GM18505 (cell line): ENCODE results near the gene TMEM260.
A peak's percentile ranks its signal among the peaks of the same experiment; 100 is the strongest.
"Not testable (repeated sequence)": the region's sequence is repeated elsewhere in the genome, so short reads cannot be mapped to it uniquely, and the experiment has no call there.

Experiments used
- ATAC-seq: cut with Tn5 transposase; IDR thresholded peaks from one replicate; pipeline ENCODE4 v1.9.1; 2021; ENCODE audit not compliant: unreplicated experiment
- POLR2A ChIP-seq: IDR thresholded peaks from 4 replicates; pipeline ENCODE4 v1.6.1; 2011; ENCODE audit warnings: borderline replicate concordance; ENCODE audit not compliant: insufficient read depth, insufficient read length; ENCODE audit errors: extremely low read depth

The TMEM260 gene

GRCh38 chr14:56581041-56581727 lies 1.6 kb downstream of the TMEM260 start:
- TF ChIP-seq POLR2A = peak; percentile 23
- ATAC-seq = no peak

DNA sequence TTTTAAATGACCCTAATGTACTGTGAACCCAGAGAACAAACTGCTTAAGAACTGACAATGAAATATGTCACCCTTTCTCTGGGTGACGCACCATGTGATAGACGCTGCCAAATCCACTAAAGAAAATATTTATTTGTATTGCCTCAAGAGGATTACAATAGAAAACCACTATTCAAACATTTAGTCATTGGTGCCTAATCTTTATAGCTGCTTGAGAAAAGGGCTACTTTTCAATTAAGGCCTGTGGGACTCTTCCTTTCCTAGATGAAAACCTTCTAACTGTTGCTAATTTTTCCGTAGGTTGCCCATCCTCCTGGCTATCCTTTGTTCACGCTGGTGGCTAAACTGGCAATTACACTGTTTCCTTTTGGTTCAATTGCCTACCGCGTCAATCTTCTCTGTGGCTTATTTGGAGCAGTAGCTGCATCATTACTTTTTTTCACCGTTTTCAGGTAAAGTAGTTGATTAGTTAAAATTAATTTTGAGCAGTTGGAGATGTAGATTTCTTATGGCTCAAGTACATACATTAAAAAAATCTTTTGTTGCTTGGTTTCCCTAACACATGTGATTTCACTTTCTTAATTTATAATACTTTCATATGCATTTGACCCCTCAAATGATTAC lies 6.0 kb downstream of the TMEM260 start:
- no peak for TF ChIP-seq POLR2A
- ATAC-seq = no peak

- ATAC-seq = no peak
- TF ChIP-seq POLR2A = no peak
Observed at GRCh38 chr14:56587701-56588100, 8.1 kb downstream of the TMEM260 start.

- no peak for TF ChIP-seq POLR2A
- no peak for ATAC-seq
Observed at GRCh38 chr14:56590535-56590960, 10.9 kb downstream of the TMEM260 start.

- no peak for ATAC-seq
- TF ChIP-seq POLR2A = no peak
Observed at GRCh38 chr14:56592746-56593544, 13.3 kb downstream of the TMEM260 start.

DNA sequence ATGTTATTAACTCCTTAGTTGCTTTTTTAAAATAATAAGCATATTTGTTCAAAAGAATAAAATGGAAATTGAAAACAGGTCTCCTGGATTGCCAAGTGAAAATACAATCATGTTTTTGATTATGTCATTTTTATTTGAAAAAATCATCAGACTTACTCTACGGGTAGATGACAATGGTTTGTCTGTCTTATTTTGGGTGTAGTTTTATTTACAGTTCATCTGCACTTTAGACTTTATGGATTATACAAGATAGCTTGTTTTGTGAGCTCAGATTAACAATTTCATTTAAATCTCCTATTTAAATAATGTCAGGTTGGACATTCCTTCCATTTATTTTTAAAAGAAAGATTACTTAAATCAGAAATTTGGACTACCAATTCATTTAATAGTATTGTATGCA lies 14.8 kb downstream of the TMEM260 start:
- ATAC-seq = no peak
- no peak for TF ChIP-seq POLR2A

DNA sequence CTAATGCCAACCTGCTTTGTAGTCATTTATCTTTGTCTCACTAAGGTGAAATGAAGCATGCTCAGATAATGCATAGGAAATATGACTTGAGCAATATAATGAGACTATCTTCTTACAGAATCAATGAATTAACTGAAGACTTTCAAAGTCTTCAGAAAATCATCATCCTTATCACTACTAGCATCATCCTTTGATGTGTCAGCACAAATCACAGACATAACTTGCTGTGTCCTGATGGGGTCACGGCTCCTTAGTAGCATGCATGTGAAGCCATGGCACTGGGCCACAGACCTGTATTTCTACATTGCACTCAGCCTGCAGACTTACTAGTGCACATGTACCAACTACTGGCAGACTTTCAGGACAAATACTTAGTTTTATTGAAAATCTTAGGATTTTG lies 18.9 kb downstream of the TMEM260 start:
- no peak for ATAC-seq

GRCh38 chr14:56603648-56604047 lies 24.1 kb downstream of the TMEM260 start:
- ATAC-seq = no peak
- no peak for TF ChIP-seq POLR2A

More for the DNA sequence above, 18.9 kb downstream of the TMEM260 start:
- no peak for TF ChIP-seq POLR2A

GRCh38 chr14:56608689-56609088 lies 29.1 kb downstream of the TMEM260 start:
- ATAC-seq = no peak
- TF ChIP-seq POLR2A = no peak

DNA sequence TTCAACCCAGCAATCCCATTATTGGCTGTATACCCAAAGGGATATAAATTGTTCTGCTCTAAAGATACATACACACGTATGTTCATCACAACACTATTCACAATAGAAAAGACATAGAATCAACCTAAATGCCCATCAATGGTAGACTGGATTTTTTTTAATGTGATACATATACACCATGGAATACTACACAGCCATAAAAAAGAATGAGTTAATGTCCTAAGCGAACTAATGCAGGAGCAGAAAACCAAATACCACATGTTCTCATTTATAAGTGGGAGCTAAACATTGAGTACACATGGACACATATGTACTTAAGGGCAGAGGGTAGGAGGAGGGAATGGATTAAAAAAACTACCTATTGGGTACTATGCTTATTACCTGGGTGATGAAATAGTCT lies 32.1 kb downstream of the TMEM260 start:
- not testable (repeated sequence) for ATAC-seq

DNA sequence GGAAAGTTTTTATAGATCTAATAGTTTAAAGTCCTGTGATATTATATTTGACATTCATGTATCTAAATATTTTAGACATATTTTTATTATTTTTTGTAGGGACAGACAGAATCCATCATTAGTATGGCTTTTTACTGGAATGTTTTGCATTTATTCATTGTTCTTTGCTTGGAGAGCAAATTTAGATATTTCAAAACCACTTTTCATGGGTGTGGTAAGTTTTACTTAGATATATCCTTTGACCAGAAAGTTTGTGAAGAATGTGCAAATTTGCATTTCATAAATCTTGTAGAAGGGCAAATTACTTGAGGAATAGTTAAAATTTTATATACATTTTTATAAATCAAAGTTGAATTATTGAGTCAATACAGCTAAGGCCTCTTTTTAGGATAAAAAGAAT lies 37.5 kb downstream of the TMEM260 start:
- ATAC-seq = no peak
- no peak for TF ChIP-seq POLR2A

DNA sequence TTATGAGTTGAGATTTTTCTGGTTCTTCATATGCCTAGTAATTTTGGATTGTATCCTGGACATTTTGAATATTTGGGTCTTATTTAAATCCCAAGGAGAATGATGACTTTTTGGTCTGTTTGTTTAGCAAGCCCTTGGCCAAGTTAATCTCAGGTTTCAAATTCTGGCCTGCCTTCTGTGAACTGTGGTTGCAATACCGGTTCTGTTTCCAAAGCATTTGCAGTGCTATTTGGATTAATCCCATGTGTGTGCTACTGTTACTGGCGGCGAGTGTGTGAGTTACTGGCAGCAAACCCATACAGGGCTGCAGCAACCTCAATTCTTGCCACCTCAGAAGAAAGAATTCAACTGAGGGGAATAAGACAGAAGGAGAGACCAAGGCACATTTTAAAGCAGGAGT lies 51.1 kb downstream of the TMEM260 start:
- no peak for TF ChIP-seq POLR2A
- no peak for ATAC-seq

GRCh38 chr14:56632195-56632594 lies 52.6 kb downstream of the TMEM260 start:
- no peak for TF ChIP-seq POLR2A

DNA sequence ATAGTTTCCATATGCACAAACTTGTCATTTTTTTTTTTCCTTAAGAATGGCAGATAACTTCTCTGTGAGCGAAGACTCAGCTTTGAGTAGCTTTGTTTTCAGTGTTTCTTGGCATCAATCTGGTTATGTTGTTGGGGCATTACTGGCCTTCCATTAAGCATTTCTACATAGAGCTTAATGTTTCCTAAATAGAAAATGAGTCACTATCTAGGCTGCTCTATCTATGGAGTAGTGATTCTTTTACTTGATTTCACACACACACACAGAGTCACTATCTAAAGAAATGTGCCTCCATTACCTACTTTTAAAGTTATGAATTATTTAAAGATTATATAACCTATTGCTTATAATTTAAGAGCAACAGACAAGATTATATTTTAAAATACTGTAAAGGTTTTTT lies 53.9 kb downstream of the TMEM260 start:
- TF ChIP-seq POLR2A = no peak
- no peak for ATAC-seq

More at GRCh38 chr14:56632195-56632594, 52.6 kb downstream of the TMEM260 start:
- ATAC-seq = no peak

DNA sequence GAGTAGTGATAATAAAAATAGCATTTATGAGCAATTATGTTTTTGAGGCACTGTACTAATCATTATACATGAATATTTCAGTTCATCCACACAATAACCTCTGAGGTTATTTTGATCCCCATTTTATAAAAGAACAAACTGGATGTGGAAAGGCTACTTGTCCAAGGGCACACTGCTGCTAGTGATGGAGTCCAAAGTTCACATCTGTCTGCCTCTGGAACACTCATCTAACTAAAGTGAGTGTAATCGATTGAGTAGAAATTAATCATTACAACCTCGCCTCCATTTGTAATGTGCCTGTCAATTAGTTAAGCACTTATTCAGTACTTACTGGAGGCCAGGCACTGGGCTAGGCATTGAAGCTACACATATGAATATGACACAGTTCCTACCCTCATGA lies 55.4 kb downstream of the TMEM260 start:
- ATAC-seq = no peak
- no peak for TF ChIP-seq POLR2A

GRCh38 chr14:56647493-56647892 lies 67.9 kb downstream of the TMEM260 start:
- no peak for TF ChIP-seq POLR2A
- no peak for ATAC-seq
